Sigmoid colon (tissue), 4 donors: Measurements from ENCODE around the gene INTS6.

Experiments
- CTCF ChIP-seq, 4 experiments: fragments of 450-650 bp in 3 of 4; fragments of 200-600 bp in 1 of 4; IDR thresholded peaks; one replicate each; pipeline ENCODE4 v1.5.1; 2016 to 2019; ENCODE audit warnings: antibody characterized with exemption in 4 of 4, mild to moderate bottlenecking in 3 of 4, moderate library complexity in 2 of 4
- EP300 ChIP-seq, 4 donors: sonication (generic); formaldehyde crosslinking; IDR thresholded peaks; one replicate each; pipeline ENCODE4 v1.6.1; 2017; ENCODE audit warnings: antibody characterized with exemption in 4 of 4
- POLR2A ChIP-seq, 2 donors: fragments of 450-650 bp; IDR thresholded peaks; one replicate each; pipeline ENCODE4 v1.6.1; 2016; ENCODE audit warnings: antibody characterized with exemption in 2 of 2, mild to moderate bottlenecking in 2 of 2, moderate library complexity in 2 of 2
- POLR2AphosphoS5 ChIP-seq, 4 donors: sonication (generic); formaldehyde crosslinking; IDR thresholded peaks; one replicate each; pipeline ENCODE4 v1.6.1; 2017; ENCODE audit warnings: antibody characterized with exemption in 4 of 4

DNA sequence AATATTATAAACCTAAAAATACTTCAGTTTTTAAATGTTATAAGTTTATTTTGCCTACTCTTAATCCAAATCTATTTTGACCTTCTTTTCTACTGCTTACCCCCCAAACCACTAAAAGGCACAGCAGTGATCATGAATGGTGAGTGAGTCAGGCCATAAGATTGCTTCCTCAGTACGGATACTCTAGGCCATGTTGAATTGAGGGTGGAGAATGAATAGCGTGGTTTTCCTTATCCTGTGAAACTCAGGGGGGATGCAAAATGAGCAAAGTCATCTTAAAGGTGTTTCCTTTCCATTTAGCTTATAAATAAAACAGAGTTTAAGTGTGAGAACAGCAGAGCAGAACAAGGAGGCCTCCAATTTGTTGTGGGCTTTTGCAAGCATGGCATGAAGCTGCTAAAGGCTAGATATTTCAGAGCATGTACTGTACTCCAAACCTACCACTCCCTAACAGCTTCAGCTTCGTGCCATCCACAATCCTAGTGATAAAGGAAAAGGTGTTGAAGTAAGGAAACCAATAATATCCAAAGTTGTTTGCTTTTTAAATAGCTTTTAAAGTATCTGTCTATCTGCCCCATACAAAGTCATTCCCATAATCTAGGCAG, 88.3 kb downstream of the INTS6 start:
- no peak for TF ChIP-seq CTCF (IDR thresholded peaks at IDR 0.05)
- no peak for TF ChIP-seq POLR2A (IDR thresholded peaks at IDR 0.05)
- no peak for TF ChIP-seq POLR2AphosphoS5 (IDR thresholded peaks at IDR 0.05)
- no peak for TF ChIP-seq EP300 (IDR thresholded peaks at IDR 0.05)
